ENCODE measurements around the gene SMURF2. TPM values are rescaled to one million over a fixed set of nuclear protein-coding genes. Genes with fewer than 3 reads are reported as not detected.

Gene SMURF2
- 55.2 and 61.0 TPM in 2 replicates for polyA plus RNA-seq
- polyA minus RNA-seq: 116 and 121 TPM in 2 replicates

DNA sequence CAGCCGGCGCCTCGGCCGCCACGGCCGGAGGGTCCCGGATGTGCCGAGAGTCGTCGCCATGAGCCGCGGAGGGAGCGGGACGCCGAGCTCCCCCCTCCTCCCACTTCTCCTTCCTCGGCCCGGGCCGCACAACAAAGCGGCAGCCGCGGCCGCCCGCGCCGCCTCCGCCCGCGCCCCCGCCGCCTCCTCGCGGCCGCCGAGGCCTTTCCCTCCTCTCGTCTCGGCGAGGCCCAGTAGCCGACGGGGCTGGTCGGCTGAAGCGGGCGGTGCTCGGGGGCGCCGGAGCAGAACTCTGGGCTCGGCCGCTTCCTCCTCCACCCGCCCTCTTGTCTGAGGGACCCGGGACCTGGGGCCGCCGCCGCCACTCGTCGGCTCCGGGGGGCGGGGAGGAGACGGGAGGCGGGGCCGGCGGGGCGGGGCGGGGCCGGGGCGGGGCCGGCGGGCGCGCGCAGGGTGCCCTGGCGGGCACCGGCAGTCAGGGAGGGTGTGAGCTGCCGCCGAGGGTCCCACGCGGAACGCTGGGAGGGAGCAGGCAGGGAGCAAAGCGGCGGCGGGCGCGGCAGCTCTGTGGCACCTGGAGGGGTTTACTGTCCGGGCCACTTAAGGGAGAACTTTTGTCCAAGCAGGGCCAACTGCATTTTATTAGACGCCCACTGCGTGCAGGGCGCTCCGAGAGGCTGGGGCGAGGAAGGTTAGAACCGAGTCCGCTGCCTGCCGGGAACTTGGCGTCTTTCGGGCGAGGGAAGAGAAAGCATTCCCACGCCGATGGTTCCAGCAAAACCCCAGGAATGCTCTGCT is at the start of gene SMURF2:
Gene SMURF2 (minus strand): TSS at position 332 of the 798 bp plus-strand sequence. CDS start 427 bp downstream, outside the sequence.
- TF ChIP-seq, protein P1, sequence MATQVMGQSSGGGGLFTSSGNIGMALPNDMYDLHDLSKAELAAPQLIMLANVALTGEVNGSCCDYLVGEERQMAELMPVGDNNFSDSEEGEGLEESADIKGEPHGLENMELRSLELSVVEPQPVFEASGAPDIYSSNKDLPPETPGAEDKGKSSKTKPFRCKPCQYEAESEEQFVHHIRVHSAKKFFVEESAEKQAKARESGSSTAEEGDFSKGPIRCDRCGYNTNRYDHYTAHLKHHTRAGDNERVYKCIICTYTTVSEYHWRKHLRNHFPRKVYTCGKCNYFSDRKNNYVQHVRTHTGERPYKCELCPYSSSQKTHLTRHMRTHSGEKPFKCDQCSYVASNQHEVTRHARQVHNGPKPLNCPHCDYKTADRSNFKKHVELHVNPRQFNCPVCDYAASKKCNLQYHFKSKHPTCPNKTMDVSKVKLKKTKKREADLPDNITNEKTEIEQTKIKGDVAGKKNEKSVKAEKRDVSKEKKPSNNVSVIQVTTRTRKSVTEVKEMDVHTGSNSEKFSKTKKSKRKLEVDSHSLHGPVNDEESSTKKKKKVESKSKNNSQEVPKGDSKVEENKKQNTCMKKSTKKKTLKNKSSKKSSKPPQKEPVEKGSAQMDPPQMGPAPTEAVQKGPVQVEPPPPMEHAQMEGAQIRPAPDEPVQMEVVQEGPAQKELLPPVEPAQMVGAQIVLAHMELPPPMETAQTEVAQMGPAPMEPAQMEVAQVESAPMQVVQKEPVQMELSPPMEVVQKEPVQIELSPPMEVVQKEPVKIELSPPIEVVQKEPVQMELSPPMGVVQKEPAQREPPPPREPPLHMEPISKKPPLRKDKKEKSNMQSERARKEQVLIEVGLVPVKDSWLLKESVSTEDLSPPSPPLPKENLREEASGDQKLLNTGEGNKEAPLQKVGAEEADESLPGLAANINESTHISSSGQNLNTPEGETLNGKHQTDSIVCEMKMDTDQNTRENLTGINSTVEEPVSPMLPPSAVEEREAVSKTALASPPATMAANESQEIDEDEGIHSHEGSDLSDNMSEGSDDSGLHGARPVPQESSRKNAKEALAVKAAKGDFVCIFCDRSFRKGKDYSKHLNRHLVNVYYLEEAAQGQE (IDR thresholded peaks at IDR 0.05; ENCODE audit: borderline replicate concordance): peak; percentile 41
- TF ChIP-seq SMC3 (conservative IDR thresholded peaks at IDR 0.05; ENCODE audit: poor library complexity): no peak
- TF ChIP-seq TAF1 (IDR thresholded peaks at IDR 0.05; ENCODE audit: low read depth): peak; percentile 26
- peak; percentile 86 for TF ChIP-seq POLR2AphosphoS5 (IDR thresholded peaks at IDR 0.05)
- TF ChIP-seq EP300 (conservative IDR thresholded peaks at IDR 0.05; ENCODE audit: poor library complexity, severe bottlenecking): peak; percentile 26
- TF ChIP-seq MXI1 (conservative IDR thresholded peaks at IDR 0.05; ENCODE audit: poor library complexity, severe bottlenecking): peak; percentile 44
- TF ChIP-seq, protein P2, sequence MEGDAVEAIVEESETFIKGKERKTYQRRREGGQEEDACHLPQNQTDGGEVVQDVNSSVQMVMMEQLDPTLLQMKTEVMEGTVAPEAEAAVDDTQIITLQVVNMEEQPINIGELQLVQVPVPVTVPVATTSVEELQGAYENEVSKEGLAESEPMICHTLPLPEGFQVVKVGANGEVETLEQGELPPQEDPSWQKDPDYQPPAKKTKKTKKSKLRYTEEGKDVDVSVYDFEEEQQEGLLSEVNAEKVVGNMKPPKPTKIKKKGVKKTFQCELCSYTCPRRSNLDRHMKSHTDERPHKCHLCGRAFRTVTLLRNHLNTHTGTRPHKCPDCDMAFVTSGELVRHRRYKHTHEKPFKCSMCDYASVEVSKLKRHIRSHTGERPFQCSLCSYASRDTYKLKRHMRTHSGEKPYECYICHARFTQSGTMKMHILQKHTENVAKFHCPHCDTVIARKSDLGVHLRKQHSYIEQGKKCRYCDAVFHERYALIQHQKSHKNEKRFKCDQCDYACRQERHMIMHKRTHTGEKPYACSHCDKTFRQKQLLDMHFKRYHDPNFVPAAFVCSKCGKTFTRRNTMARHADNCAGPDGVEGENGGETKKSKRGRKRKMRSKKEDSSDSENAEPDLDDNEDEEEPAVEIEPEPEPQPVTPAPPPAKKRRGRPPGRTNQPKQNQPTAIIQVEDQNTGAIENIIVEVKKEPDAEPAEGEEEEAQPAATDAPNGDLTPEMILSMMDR (IDR thresholded peaks at IDR 0.05; ENCODE audit: poor library complexity, severe bottlenecking): peak; percentile 25
- TF ChIP-seq RAD21 (conservative IDR thresholded peaks at IDR 0.05): no peak
- peak within 1 kb of the TSS; percentile 92 for H3K4me2 ChIP-seq (ENCODE audit: low read length)
- H2AFZ ChIP-seq (ENCODE audit: low read depth, low read length): peak within 1 kb of the TSS; percentile 21
- no peaks in the 10 kb centered on the region for H3F3A ChIP-seq (ENCODE audit: insufficient read depth, low read length, poor library complexity, severe bottlenecking)
- H3K9ac ChIP-seq (ENCODE audit: low read length): peak within 1 kb of the TSS; percentile 80
- H3K27me3 ChIP-seq (ENCODE audit: insufficient read depth, low read depth, low read length): no peaks in the 10 kb centered on the region
- peak within 1 kb of the TSS; percentile 53 for H3K27ac ChIP-seq (ENCODE audit: low read length)
- no peaks in the 10 kb centered on the region for H4K20me1 ChIP-seq (ENCODE audit: insufficient read depth)
- no peaks in the 10 kb centered on the region for H3K36me3 ChIP-seq (ENCODE audit: insufficient read depth, low read length)
- H3K79me2 ChIP-seq (replicated peaks; ENCODE audit: insufficient read depth, low read length): peaks cover 40% of the 10 kb centered on the region
- H3K9me2 ChIP-seq (ENCODE audit: insufficient read depth, low read length): no peaks in the 10 kb centered on the region
- H3K9me3 ChIP-seq (ENCODE audit: low read length): no peaks in the 10 kb centered on the region
- peak within 1 kb of the TSS; percentile 74 for H3K4me3 ChIP-seq (ENCODE audit: low read length)

DNA sequence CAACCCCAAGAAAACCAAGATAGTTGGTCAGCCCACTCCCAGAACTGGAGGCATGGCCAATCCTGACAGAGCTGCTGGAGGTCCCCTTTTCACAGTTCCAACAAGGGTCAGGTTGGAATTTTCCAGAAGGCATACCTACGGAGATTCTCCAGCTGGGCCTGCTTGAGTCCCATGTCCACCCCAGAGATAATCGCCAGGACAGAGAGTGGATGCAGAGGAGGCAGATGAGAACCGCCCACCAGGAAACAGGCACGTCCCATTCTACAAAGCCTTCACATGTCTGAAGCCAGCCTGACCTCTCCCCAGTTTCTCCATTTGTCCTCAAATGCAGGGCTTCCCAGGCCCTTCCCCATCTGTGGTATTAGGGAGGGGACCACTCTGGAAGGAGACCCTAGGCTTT is 47.4 kb upstream of the SMURF2 start:
- Histone ChIP-seq H3K4me2 (ENCODE audit: low read length) (no peak overlapping the region), H3F3A (ENCODE audit: insufficient read depth, low read length, poor library complexity, severe bottlenecking) (no peaks in the 10 kb centered on the region), H3K79me2 (replicated peaks; ENCODE audit: insufficient read depth, low read length) (no peaks in the 10 kb centered on the region), H3K36me3 (ENCODE audit: insufficient read depth, low read length) (no peaks in the 10 kb centered on the region), H3K9me2 (ENCODE audit: insufficient read depth, low read length) (no peaks in the 10 kb centered on the region), H4K20me1 (ENCODE audit: insufficient read depth) (no peaks in the 10 kb centered on the region), H3K4me3 (ENCODE audit: low read length) (no peak overlapping the region), H3K9me3 (ENCODE audit: low read length) (no peaks in the 10 kb centered on the region), H3K9ac (ENCODE audit: low read length) (no peak overlapping the region), H2AFZ (ENCODE audit: low read depth, low read length) (no peak overlapping the region), H3K27ac (ENCODE audit: low read length) (no peak overlapping the region), H3K27me3 (ENCODE audit: insufficient read depth, low read depth, low read length) (no peaks in the 10 kb centered on the region)
- TF ChIP-seq EZH2 (IDR thresholded peaks at IDR 0.05; ENCODE audit: borderline replicate concordance, insufficient read depth, low read length, poor library complexity, severe bottlenecking) (no peak), SMC3 (conservative IDR thresholded peaks at IDR 0.05; ENCODE audit: poor library complexity) (no peak), EP300 (conservative IDR thresholded peaks at IDR 0.05; ENCODE audit: poor library complexity, severe bottlenecking) (no peak), MXI1 (conservative IDR thresholded peaks at IDR 0.05; ENCODE audit: poor library complexity, severe bottlenecking) (no peak), RAD21 (conservative IDR thresholded peaks at IDR 0.05) (no peak), TAF1 (IDR thresholded peaks at IDR 0.05; ENCODE audit: low read depth) (no peak), POLR2AphosphoS5 (IDR thresholded peaks at IDR 0.05) (no peak)
- TF ChIP-seq, protein P1 (IDR thresholded peaks at IDR 0.05; ENCODE audit: borderline replicate concordance): no peak
- TF ChIP-seq, protein P2 (IDR thresholded peaks at IDR 0.05; ENCODE audit: poor library complexity, severe bottlenecking): no peak

Measured in neural cell (in vitro differentiated cells).